Stimulated activated CD4-positive, alpha-beta T cell treated with anti-CD3 and anti-CD28 coated beads, Interleukin-1b, Interleukin-23, amount 100 ng/mL, for 48 hours (primary cell): ENCODE results near the gene SEMA3G.

Experiments used
- DNase-seq: peaks from one replicate; pipeline ENCODE4 v3.0.0-alpha.2; 2020

Gene SEMA3G

GRCh38 chr3:52407779-52408178, 37.1 kb downstream of the SEMA3G start:
- no peak for DNase-seq

- no peak for DNase-seq
These were observed 38.0 kb downstream of the SEMA3G start for GRCh38 chr3:52406791-52407510.

DNA sequence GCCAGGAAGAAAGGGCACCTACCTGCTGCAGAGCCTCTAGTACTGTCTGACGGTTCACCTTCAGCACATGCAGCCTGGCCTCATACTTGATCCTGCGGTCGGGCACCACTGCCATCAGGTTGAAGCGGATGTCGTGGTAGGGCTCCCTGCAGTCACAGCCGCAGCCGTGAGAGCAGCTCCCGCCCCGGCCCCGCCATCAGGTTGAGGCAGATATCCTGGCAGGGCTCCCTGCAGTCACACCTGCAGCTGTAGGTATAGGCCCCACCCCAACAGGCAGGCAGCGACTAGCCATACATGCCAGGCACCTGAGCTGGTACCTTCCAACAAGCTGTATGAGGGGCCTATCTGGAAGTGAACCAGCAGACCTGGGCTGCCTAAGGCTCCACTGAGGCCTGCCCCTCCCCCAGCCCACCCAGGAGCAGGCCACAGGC, 38.7 kb downstream of the SEMA3G start:
- DNase-seq, result no peak

DNA sequence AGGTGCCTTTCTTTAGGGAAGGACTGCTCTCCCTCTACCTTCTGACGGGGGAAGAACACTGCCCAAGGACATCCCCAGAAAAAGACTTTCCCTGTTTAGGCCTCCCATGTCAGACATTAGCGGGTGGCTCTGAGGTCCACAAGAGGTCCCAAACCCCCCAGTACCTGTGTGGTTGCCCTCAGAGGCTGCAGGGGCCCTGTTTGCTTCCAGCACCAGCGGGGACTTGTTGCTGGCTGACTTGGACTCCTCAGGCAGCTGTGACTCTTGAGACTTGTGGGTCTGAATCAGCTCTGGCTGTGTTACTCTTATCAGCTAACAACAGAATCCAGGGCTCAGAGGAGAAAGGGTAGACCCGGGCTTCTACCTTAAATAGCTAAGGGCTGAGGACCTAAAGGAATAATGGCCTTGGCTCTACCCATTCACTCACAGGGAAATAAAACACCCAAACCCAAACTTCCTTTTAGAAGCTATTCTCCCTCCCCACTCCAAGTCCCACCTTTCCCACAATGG, 39.2 kb downstream of the SEMA3G start:
- DNase-seq, result no peak

GRCh38 chr3:52405066-52405465, 39.8 kb downstream of the SEMA3G start:
- DNase-seq, result no peak

DNA sequence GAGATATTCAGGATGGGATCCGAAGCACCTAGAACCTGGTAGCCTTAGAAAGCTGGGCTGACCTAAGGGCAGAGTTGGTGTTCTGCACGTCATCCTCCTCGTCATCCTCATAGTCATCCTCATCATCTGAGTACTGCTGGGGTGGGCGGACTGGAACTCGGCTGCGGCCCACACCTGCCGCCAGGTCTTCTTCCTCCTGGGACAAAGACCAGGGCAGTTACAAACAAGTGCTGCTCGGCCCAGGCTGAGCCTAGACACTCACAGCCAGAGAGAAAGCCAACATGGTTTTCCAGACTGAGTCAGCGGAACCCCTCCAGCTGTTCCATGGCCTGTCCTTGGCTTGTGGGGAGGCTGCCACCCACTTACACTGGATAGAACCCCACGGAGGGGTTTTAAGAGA, 40.5 kb downstream of the SEMA3G start:
- no peak for DNase-seq

GRCh38 chr3:52403955-52404354, 40.9 kb downstream of the SEMA3G start:
- DNase-seq, result no peak

DNA sequence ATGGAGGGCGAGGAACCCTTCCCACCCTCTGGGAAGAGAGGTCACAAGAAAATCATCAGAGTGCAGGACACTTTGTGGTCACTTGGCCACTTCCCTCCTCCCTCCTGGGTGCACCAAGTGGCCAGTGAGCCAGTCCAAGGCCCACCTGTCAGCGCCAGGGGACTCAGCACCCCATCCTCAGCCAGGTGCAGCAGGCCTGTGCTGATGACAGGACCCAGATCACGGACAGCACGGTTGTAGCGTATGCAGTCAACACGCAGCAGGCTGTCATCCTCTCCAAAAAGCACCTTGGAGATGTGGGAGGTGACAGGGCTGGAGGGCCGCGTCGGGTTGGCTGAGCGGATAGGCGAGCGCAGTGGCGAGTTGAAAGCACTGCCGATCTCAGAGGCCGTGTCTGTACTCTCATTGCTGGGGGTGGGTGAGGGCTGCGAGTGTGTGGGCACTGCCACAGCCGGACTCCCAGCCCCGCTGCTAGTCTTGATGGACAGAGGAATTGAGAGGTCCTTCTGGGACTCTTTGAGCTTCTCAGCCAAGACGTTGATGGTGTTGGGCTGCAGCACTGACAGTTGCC, 41.5 kb downstream of the SEMA3G start:
- DNase-seq, result no peak

GRCh38 chr3:52402706-52403270, 42.1 kb downstream of the SEMA3G start:
- DNase-seq, result no peak

GRCh38 chr3:52402101-52402521, 42.8 kb downstream of the SEMA3G start:
- DNase-seq, result no peak

- no peak for DNase-seq
These were observed 43.4 kb downstream of the SEMA3G start for GRCh38 chr3:52401551-52401950.

DNA sequence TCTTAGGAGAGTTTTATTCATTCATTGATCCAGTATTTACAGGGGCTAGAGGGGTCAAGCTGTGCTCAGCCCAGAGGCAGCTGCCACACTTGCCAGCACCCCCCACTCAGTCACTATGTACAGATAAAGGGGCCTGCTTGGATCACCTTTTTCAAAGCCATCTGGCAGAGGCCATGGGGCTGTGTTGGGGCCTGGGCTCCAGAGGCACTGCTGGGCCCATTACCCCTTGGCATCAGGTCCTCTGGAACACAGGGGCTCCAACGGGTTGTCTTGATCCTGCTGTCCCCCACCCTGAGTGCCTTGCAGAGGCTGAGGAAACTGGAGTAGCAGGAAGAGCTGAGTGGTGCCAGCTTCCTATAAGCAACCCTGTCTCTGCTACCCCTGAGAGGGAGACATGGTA, 43.9 kb downstream of the SEMA3G start:
- DNase-seq, result no peak

DNA sequence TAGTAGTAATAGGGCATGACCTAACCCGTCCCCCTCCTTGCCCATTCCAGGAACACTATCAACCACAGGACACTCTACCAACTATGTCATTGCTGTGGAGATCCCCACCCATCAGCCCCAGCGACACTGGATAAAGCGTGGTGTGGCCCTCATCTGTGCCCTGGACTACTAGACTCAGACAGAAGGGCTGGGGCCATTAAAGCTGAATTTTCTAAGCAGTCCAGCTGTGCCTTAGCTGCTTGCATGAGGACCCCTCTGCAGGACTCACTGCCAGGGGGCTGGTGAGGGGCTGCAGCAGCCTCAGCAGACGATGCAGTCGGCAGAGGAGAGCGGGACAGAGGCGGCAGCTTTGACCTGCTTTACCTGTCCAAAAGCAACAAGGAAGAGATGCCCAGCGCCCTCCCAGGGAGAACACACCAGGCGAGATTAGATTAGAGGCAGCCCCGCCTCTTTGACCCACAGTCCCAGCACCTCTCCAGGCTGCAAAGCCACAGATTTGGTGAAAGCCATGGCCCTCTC, 44.6 kb downstream of the SEMA3G start:
- no peak for DNase-seq

DNA sequence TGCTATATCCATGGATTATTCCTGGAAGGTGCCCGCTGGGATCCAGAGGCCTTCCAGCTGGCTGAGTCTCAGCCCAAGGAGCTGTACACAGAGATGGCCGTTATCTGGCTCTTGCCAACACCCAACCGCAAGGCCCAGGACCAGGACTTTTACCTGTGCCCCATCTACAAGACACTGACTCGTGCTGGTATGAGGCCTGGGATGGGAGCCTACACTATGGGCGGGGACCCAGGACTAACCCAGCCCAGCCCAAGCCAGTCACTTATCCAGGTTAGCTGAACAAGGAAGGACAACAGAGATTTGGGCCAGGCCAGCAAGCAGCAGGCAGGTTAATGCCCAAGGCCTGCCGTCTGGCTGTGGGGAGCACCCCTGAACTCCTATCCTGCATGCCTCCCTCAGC, 45.3 kb downstream of the SEMA3G start:
- DNase-seq, result no peak

GRCh38 chr3:52399131-52399530, 45.8 kb downstream of the SEMA3G start:
- no peak for DNase-seq

GRCh38 chr3:52398670-52399081, 46.2 kb downstream of the SEMA3G start:
- DNase-seq, result peak; percentile 0

GRCh38 chr3:52397676-52398399, 47.1 kb downstream of the SEMA3G start:
- DNase-seq, result peak; percentile 1

DNA sequence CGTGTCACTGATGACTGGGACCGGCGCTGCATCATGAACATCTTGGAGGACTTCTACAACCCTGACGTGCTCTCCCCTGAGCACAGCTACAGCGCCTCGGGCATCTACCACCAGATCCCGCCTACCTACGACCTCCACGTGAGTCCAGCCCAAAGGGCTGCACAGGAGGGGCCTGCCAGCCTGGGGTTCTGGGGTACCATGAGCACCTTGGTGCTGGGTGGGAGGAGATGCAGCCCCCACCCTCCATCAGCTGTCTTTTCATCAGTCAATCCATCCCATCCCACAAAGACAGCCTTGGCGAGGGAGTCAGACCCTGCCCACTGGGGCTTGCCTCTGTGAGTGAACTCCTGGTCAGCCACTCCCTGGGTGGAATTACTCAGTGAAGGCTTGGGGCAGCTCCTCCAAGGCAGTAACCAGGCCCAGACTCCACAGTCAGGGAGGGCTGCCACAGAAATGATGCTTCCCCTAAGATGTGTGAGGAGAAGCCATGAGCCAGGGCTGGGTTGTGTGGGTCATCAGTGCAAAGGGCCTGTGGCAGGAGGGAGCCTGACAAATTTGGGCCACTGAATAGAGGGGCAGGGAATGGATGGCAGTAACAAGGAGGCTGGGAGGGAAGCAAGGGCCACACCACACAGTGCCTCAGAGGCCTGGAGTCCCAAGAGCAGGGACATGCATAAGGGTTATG, 47.9 kb downstream of the SEMA3G start:
- no peak for DNase-seq

- no peak for DNase-seq
These were observed 48.6 kb downstream of the SEMA3G start for GRCh38 chr3:52396011-52396906.

- DNase-seq, result no peak
These were observed 49.4 kb downstream of the SEMA3G start for GRCh38 chr3:52395503-52395865.

DNA sequence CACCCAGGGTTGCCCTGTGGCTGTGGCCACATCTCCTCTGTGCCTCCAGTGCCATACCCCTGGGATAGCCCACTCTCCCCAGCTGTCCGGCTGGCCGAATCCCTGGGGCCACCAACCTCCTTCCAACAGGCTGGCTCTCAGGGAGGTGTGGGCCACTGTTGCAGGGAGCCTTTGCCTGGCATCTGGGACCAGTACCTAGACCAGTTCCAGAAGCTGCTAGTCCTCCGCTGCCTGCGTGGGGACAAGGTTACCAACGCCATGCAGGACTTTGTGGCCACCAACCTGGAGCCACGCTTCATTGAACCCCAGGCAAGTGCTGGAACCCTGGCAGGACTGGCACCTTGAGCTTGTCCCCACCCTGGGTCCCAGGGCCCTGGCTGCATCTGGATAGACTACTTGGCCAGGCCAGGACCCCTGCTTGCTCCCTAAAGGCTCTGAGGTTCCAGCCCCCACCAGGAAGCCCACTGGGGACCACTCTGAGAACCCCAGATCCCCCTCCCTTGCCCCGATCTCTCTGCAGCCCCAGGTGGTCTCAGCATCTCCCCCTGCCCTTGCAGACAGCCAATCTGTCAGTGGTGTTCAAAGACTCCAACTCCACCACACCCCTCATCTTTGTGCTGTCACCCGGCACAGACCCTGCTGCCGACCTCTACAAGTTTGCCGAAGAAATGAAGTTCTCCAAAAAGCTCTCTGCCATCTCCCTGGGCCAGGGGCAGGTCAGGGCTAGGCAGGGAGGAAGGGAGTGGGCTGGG, 50.0 kb downstream of the SEMA3G start:
- DNase-seq, result no peak
